Measurements from ENCODE around the gene FMNL3.
"Not testable (repeated sequence)": the region's sequence is repeated elsewhere in the genome, so short reads cannot be mapped to it uniquely, and the experiment has no call there.

Gene FMNL3

GRCh38 chr12:49627752-49628360 is 79.3 kb downstream of the FMNL3 start:
- DNase-seq: no peak

GRCh38 chr12:49626836-49627235 is 80.4 kb downstream of the FMNL3 start:
- no peak for DNase-seq

- DNase-seq: no peak
These were observed 80.9 kb downstream of the FMNL3 start for GRCh38 chr12:49626169-49626835.

GRCh38 chr12:49624921-49625577 is 82.2 kb downstream of the FMNL3 start:
- DNase-seq: no peak

GRCh38 chr12:49623142-49623904 is 83.9 kb downstream of the FMNL3 start, which contains the start of gene PRPF40B:
Gene PRPF40B (plus strand): TSS chr12:49623561. CDS start chr12:49623591, 30 bp downstream.
- peak; percentile 57 to 88 for DNase-seq

- DNase-seq: peak in 1 of 2 experiments; percentile 49
These were observed 84.6 kb downstream of the FMNL3 start for GRCh38 chr12:49622501-49623141.

- no peak for DNase-seq
These were observed 85.3 kb downstream of the FMNL3 start for GRCh38 chr12:49621651-49622500.

GRCh38 chr12:49619286-49619685 is 87.9 kb downstream of the FMNL3 start:
- no peak for DNase-seq

GRCh38 chr12:49618576-49618975 is 88.6 kb downstream of the FMNL3 start:
- no peak for DNase-seq

- DNase-seq: no peak
These were observed 90.5 kb downstream of the FMNL3 start for GRCh38 chr12:49616533-49617219.

- no peak for DNase-seq
These were observed 91.5 kb downstream of the FMNL3 start for GRCh38 chr12:49615725-49616124.

GRCh38 chr12:49612210-49612609 is 95.0 kb downstream of the FMNL3 start:
- DNase-seq: no peak

- not testable (repeated sequence) for DNase-seq
These were observed 96.4 kb downstream of the FMNL3 start for GRCh38 chr12:49610785-49611184.

- DNase-seq: peak in 1 of 2 experiments; percentile 14
These were observed 97.4 kb downstream of the FMNL3 start for GRCh38 chr12:49609875-49610154.

GRCh38 chr12:49609059-49609874 is 97.9 kb downstream of the FMNL3 start:
- no peak for DNase-seq

- not testable (repeated sequence) for DNase-seq
These were observed 101.7 kb downstream of the FMNL3 start, which contains the start of gene FAM186B for GRCh38 chr12:49605539-49605938. Gene FAM186B (minus strand): TSS chr12:49605639. CDS start chr12:49605477, 162 bp downstream.

GRCh38 chr12:49604856-49605255 is 102.3 kb downstream of the FMNL3 start:
- no peak for DNase-seq

GRCh38 chr12:49603721-49604120 is 103.5 kb downstream of the FMNL3 start:
- no peak for DNase-seq

GRCh38 chr12:49599961-49600360 is 107.2 kb downstream of the FMNL3 start:
- DNase-seq: no peak

- DNase-seq: no peak
These were observed 108.7 kb downstream of the FMNL3 start for GRCh38 chr12:49598527-49598926.
